HEK293 (cell line): ENCODE results near the gene PNCK.

Experiments used
- BCL6B ChIP-seq: fragments of 450-650 bp; formaldehyde crosslinking; IDR thresholded peaks from 2 replicates; pipeline ENCODE4 v1.5.1; 2017; ENCODE audit warnings: missing biosample characterization, missing genetic modification characterization
- CTCF ChIP-seq: fragments of 450-650 bp; formaldehyde crosslinking; IDR thresholded peaks from 2 replicates; pipeline ENCODE4 v1.5.1; 2016; ENCODE audit warnings: missing biosample characterization, missing genetic modification characterization
- MEIS1 ChIP-seq: sonication (generic); formaldehyde crosslinking; IDR thresholded peaks from 2 replicates; pipeline ENCODE4 v1.8.1; 2022; ENCODE audit warnings: missing genetic modification reagents, mild to moderate bottlenecking, borderline replicate concordance
- PATZ1 ChIP-seq: fragments of 450-650 bp; formaldehyde crosslinking; IDR thresholded peaks from 2 replicates; pipeline ENCODE4 v1.5.1; 2016; ENCODE audit warnings: missing biosample characterization, missing genetic modification characterization
- PRDM10 ChIP-seq: fragments of 450-650 bp; formaldehyde crosslinking; IDR thresholded peaks from 2 replicates; pipeline ENCODE4 v1.5.1; 2016; ENCODE audit warnings: missing biosample characterization, missing genetic modification characterization
- SALL2 ChIP-seq: fragments of 450-650 bp; formaldehyde crosslinking; IDR thresholded peaks from 2 replicates; pipeline ENCODE4 v1.5.0; 2017; ENCODE audit warnings: missing biosample characterization, mild to moderate bottlenecking, missing genetic modification characterization, borderline replicate concordance
- SCRT2 ChIP-seq: fragments of 450-650 bp; formaldehyde crosslinking; IDR thresholded peaks from 2 replicates; pipeline ENCODE4 v1.5.1; 2016; ENCODE audit warnings: missing biosample characterization, missing genetic modification characterization
- ZFP3 ChIP-seq: fragments of 450-650 bp; formaldehyde crosslinking; IDR thresholded peaks from 2 replicates; pipeline ENCODE4 v1.5.1; 2016; ENCODE audit warnings: low read depth, missing biosample characterization, missing genetic modification characterization
- ZIC2 ChIP-seq: fragments of 450-650 bp; formaldehyde crosslinking; IDR thresholded peaks from 2 replicates; pipeline ENCODE4 v1.5.1; 2016; ENCODE audit warnings: missing biosample characterization, missing genetic modification characterization
- ZNF19 ChIP-seq: fragments of 450-650 bp; formaldehyde crosslinking; IDR thresholded peaks from 2 replicates; pipeline ENCODE4; 2016; ENCODE audit warnings: missing biosample characterization, missing genetic modification characterization, low read depth
- ZNF2 ChIP-seq: fragments of 450-650 bp; formaldehyde crosslinking; IDR thresholded peaks from 2 replicates; pipeline ENCODE4 v1.5.1; 2016; ENCODE audit warnings: missing biosample characterization, missing genetic modification characterization
- ZNF211 ChIP-seq: fragments of 450-650 bp; formaldehyde crosslinking; IDR thresholded peaks from 2 replicates; pipeline ENCODE4 v1.5.1; 2016; ENCODE audit warnings: low read depth, missing biosample characterization, missing genetic modification characterization
- ZNF24 ChIP-seq: fragments of 450-650 bp; formaldehyde crosslinking; IDR thresholded peaks from 2 replicates; pipeline ENCODE4 v1.5.1; 2016; ENCODE audit warnings: missing biosample characterization, missing genetic modification characterization
- ZNF311 ChIP-seq: fragments of 450-650 bp; formaldehyde crosslinking; IDR thresholded peaks from 2 replicates; pipeline ENCODE4 v1.5.1; 2017; ENCODE audit warnings: missing biosample characterization, missing genetic modification characterization, borderline replicate concordance
- ZNF391 ChIP-seq: fragments of 450-650 bp; formaldehyde crosslinking; IDR thresholded peaks from 2 replicates; pipeline ENCODE4 v1.5.1; 2016; ENCODE audit warnings: low read depth, missing biosample characterization, missing genetic modification characterization, borderline replicate concordance
- ZNF404 ChIP-seq: fragments of 450-650 bp; formaldehyde crosslinking; IDR thresholded peaks from 2 replicates; pipeline ENCODE4 v1.5.1; 2017; ENCODE audit warnings: missing biosample characterization, missing genetic modification characterization
- ZNF48 ChIP-seq: fragments of 450-650 bp; formaldehyde crosslinking; IDR thresholded peaks from 2 replicates; pipeline ENCODE4 v1.5.1; 2016; ENCODE audit warnings: missing biosample characterization, missing genetic modification characterization
- ZNF521 ChIP-seq: fragments of 450-650 bp; formaldehyde crosslinking; IDR thresholded peaks from 2 replicates; pipeline ENCODE4 v1.5.1; 2017; ENCODE audit warnings: missing biosample characterization, mild to moderate bottlenecking, missing genetic modification characterization
- ZNF544 ChIP-seq: fragments of 450-650 bp; formaldehyde crosslinking; IDR thresholded peaks from 2 replicates; pipeline ENCODE4 v1.5.0; 2017; ENCODE audit warnings: missing biosample characterization, missing genetic modification characterization
- ZNF549 ChIP-seq: fragments of 450-650 bp; IDR thresholded peaks from 2 replicates; pipeline ENCODE4 v1.5.1; 2018; ENCODE audit warnings: missing biosample characterization, missing genetic modification characterization, mild to moderate bottlenecking, inconsistent platforms, moderate library complexity
- ZNF596 ChIP-seq: fragments of 450-650 bp; IDR thresholded peaks from 2 replicates; pipeline ENCODE4 v1.5.0; 2018; ENCODE audit warnings: missing biosample characterization, mild to moderate bottlenecking, missing genetic modification characterization, moderate library complexity
- ZNF629 ChIP-seq: fragments of 450-650 bp; formaldehyde crosslinking; IDR thresholded peaks from 2 replicates; pipeline ENCODE4 v1.5.1; 2017; ENCODE audit warnings: missing biosample characterization, missing genetic modification characterization
- ZSCAN18 ChIP-seq: fragments of 450-650 bp; formaldehyde crosslinking; IDR thresholded peaks from 2 replicates; pipeline ENCODE4 v1.5.1; 2016; ENCODE audit warnings: missing biosample characterization, missing genetic modification characterization
- ZSCAN23 ChIP-seq: fragments of 450-650 bp; formaldehyde crosslinking; IDR thresholded peaks from 2 replicates; pipeline ENCODE4 v1.5.1; 2016; ENCODE audit warnings: missing biosample characterization, missing genetic modification characterization
- ZSCAN30 ChIP-seq: fragments of 450-650 bp; IDR thresholded peaks from 2 replicates; pipeline ENCODE4 v1.5.1; 2018; ENCODE audit warnings: missing biosample characterization, mild to moderate bottlenecking, missing genetic modification characterization, moderate library complexity
- TF ChIP-seq, protein P1 (sequence below): fragments of 450-650 bp; formaldehyde crosslinking; IDR thresholded peaks from 2 replicates; pipeline ENCODE4 v1.5.1; 2016; ENCODE audit warnings: missing biosample characterization, missing genetic modification characterization, borderline replicate concordance

PNCK gene

DNA sequence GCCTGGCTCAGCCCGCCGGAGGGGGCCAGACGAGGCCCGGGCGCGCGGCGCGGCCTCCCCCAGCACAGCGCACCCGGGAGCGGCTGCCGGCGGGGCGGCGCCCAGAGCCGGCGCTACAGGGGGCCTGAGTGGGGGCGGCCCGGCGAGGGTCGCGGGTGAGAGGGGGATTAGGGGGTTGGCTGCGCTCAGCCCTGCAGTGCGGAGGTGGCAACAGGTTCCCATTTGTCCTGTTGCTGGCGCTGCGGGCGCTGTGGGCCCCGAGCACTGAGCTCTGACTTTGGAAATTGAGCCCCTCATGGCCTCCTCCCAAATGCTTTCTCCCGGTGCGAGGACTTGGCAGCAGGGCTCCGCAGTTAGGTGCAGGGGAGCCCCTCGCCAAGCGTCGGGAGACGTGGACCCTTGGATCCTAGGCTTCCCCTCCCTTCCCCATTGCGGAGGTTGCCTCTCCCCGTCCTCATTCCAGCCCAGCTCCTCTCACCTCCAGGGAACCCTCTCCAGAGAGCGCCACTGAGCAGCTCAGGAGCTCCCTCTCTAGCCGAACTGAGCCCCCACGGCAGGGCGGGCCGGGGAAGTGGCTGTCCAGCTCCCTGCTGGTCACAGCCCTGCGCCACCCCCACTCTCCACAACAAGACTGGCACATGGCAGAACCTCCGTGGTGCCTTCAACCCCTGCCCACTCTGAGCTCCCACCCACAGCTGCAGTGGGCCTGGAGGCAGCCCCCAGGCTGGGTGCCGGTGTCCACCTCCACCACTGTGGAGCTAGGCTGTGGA is 29.1 kb downstream of the PNCK start (continued):
- TF ChIP-seq ZNF211 (tag by site-specific recombination) (no peak), ZNF391 (tag by site-specific recombination) (no peak), ZNF404 (tag by site-specific recombination) (no peak), ZSCAN30 (tag by site-specific recombination) (no peak), ZNF549 (tag by site-specific recombination) (no peak), ZNF24 (tag by site-specific recombination) (no peak), ZSCAN18 (tag by site-specific recombination) (no peak), ZNF19 (tag by site-specific recombination) (no peak), ZNF48 (tag by site-specific recombination) (no peak), CTCF (tag by site-specific recombination) (peak; percentile 83), MEIS1 (no peak), PATZ1 (tag by site-specific recombination) (peak; percentile 65; the same call in 1 of the 2 replicates), PRDM10 (no peak), SCRT2 (tag by site-specific recombination) (peak; percentile 88), ZIC2 (tag by site-specific recombination) (0 out of 2 replicates have a peak, but pooled peaks have one; percentile 36), ZFP3 (tag by site-specific recombination) (no peak), ZNF544 (tag by site-specific recombination) (no peak), SALL2 (tag by site-specific recombination) (no peak), ZNF311 (tag by site-specific recombination) (no peak), ZSCAN23 (tag by site-specific recombination) (no peak), ZNF629 (tag by site-specific recombination) (no peak), ZNF596 (tag by site-specific recombination) (no peak), BCL6B (tag by site-specific recombination) (no peak), ZNF2 (tag by site-specific recombination) (no peak), ZNF521 (tag by site-specific recombination) (no peak)
- TF ChIP-seq, protein P1, sequence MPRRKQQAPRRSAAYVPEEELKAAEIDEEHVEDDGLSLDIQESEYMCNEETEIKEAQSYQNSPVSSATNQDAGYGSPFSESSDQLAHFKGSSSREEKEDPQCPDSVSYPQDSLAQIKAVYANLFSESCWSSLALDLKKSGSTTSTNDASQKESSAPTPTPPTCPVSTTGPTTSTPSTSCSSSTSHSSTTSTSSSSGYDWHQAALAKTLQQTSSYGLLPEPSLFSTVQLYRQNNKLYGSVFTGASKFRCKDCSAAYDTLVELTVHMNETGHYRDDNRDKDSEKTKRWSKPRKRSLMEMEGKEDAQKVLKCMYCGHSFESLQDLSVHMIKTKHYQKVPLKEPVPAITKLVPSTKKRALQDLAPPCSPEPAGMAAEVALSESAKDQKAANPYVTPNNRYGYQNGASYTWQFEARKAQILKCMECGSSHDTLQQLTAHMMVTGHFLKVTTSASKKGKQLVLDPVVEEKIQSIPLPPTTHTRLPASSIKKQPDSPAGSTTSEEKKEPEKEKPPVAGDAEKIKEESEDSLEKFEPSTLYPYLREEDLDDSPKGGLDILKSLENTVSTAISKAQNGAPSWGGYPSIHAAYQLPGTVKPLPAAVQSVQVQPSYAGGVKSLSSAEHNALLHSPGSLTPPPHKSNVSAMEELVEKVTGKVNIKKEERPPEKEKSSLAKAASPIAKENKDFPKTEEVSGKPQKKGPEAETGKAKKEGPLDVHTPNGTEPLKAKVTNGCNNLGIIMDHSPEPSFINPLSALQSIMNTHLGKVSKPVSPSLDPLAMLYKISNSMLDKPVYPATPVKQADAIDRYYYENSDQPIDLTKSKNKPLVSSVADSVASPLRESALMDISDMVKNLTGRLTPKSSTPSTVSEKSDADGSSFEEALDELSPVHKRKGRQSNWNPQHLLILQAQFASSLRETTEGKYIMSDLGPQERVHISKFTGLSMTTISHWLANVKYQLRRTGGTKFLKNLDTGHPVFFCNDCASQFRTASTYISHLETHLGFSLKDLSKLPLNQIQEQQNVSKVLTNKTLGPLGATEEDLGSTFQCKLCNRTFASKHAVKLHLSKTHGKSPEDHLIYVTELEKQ, result no peak
